ENCODE results near the gene STON2.

GRCh38 chr14:81273961-81274575 is 126.1 kb downstream of the STON2 start:
- TF ChIP-seq CTCF (IDR thresholded peaks at IDR 0.05; ENCODE audit: low read depth, low read length, missing input control) (no peak), TAF1 (conservative IDR thresholded peaks at IDR 0.05) (no peak)
